Muscle of back (tissue), 13 donors: ENCODE measurements around the gene SASH3. TPM values are rescaled to one million over a fixed set of nuclear protein-coding genes. Genes with fewer than 3 reads are reported as not detected.
"Not testable (repeated sequence)": the region's sequence is repeated elsewhere in the genome, so short reads cannot be mapped to it uniquely, and the experiment has no call there.

Experiments
- DNase-seq, 3 donors: peaks; one replicate each; pipeline versions ENCODE4 v3.0.0 to v3.0.0-alpha.2; 2013
- long read RNA-seq, 9 donors: transcript quantifications; one replicate each; lab custom pipeline, GENCODE V29; 2026
- polyA plus RNA-seq, 10 donors: library from polyadenylated mRNA; unstranded; fragments of 120-200 nt; gene quantifications; one replicate each; pipeline ENCODE4 v1.2.1, GENCODE V29; 2013; ENCODE audit not compliant: insufficient read length in 10 of 10

Gene SASH3
- 1 to 10 TPM; 2.1 to 8.2 (median 2.8) TPM for polyA plus RNA-seq
- long read RNA-seq, donor 1 = 0 reads
- long read RNA-seq, donor 2, partial matches to known transcripts = 0 of 1 reads
- long read RNA-seq, donor 2, other reads (novel, unspliced or antisense) = 0 of 1 reads
- long read RNA-seq, donor 3 = 0 reads
- long read RNA-seq, donor 4 = 0 reads
- long read RNA-seq, donor 5 = 0 reads
- long read RNA-seq, donor 6 = 0 reads
- long read RNA-seq, donor 7, partial matches to known transcripts = 0 of 1 reads
- long read RNA-seq, donor 7, other reads (novel, unspliced or antisense) = 0 of 1 reads
- long read RNA-seq, donor 8 = 0 reads
- long read RNA-seq, donor 9 = 0 reads

GRCh38 chrX:129779747-129780146 lies at the start of gene SASH3:
SASH3 (plus strand) TSS chrX:129779949; CDS start chrX:129780098, 149 bp downstream.
- DNase-seq = no peak

- DNase-seq = no peak
These were observed 48.5 kb upstream of the SASH3 start for GRCh38 chrX:129731228-129731627.

GRCh38 chrX:129732857-129733256 lies 46.9 kb upstream of the SASH3 start:
- DNase-seq = no peak

GRCh38 chrX:129733335-129733734 lies 46.4 kb upstream of the SASH3 start:
- DNase-seq = no peak

- no peak for DNase-seq
These were observed 43.3 kb upstream of the SASH3 start for GRCh38 chrX:129736491-129736890.

- no peak for DNase-seq
These were observed 41.8 kb upstream of the SASH3 start for GRCh38 chrX:129737916-129738315.

- peak; percentile 65 to 89 (median 73) for DNase-seq
These were observed 41.1 kb upstream of the SASH3 start, which contains the start of gene XPNPEP2 for GRCh38 chrX:129738466-129739308. XPNPEP2 (plus strand) TSS chrX:129738979; CDS start chrX:129739214, 235 bp downstream.

- no peak for DNase-seq
These were observed 40.2 kb upstream of the SASH3 start for GRCh38 chrX:129739578-129739977.

GRCh38 chrX:129741880-129742758 lies 37.6 kb upstream of the SASH3 start:
- no peak for DNase-seq

GRCh38 chrX:129742759-129743152 lies 37.0 kb upstream of the SASH3 start:
- DNase-seq = not testable (repeated sequence)

GRCh38 chrX:129743821-129744220 lies 35.9 kb upstream of the SASH3 start:
- DNase-seq = no peak

GRCh38 chrX:129744861-129745321 lies 34.9 kb upstream of the SASH3 start:
- DNase-seq = no peak

- DNase-seq = no peak
These were observed 32.9 kb upstream of the SASH3 start for GRCh38 chrX:129746557-129747470.

- DNase-seq = no peak
These were observed 32.2 kb upstream of the SASH3 start for GRCh38 chrX:129747533-129747932.

GRCh38 chrX:129748305-129748704 lies 31.4 kb upstream of the SASH3 start:
- DNase-seq = peak; percentile 51 to 84 (median 71)

- DNase-seq = no peak
These were observed 30.7 kb upstream of the SASH3 start for GRCh38 chrX:129749069-129749468.

GRCh38 chrX:129750971-129751370 lies 28.8 kb upstream of the SASH3 start:
- DNase-seq = no peak

GRCh38 chrX:129754056-129755024 lies 25.4 kb upstream of the SASH3 start:
- DNase-seq = no peak
